GM23338 (cell line): ENCODE results near the gene TEKT4. TPM values are rescaled to one million over a fixed set of nuclear protein-coding genes. Genes with fewer than 3 reads are reported as not detected.

Experiments
- ATAC-seq: fragments of 200-7000 bp; cut with Tn5 transposase; 3 replicates; pipeline ENCODE4 v1.9.1; 2020
- DNase-seq: peaks from one replicate; pipeline ENCODE4 v3.0.0-alpha.2; 2015; ENCODE audit warnings: low spot score
- H2AFZ ChIP-seq: fragments of 200-600 bp; sonication (generic); 2 replicates; pipeline ENCODE4 v1.8.0; 2016; ENCODE audit warnings: antibody characterized with exemption, mild to moderate bottlenecking, moderate library complexity
- H3F3A ChIP-seq: fragments of 200-600 bp; sonication (generic); replicated peaks from 2 replicates; pipeline ENCODE4 v1.8.0; 2017; ENCODE audit warnings: antibody characterized with exemption, mixed run types, low read depth
- H3K27ac ChIP-seq: fragments of 200-600 bp; sonication (generic); 2 replicates; pipeline ENCODE4 v1.6.1; 2016; ENCODE audit warnings: low read depth
- H3K27me3 ChIP-seq: fragments of 200-600 bp; sonication (generic); 2 replicates; pipeline ENCODE4 v1.8.0; 2016; ENCODE audit warnings: mild to moderate bottlenecking, mixed run types, moderate library complexity; ENCODE audit not compliant: insufficient read depth
- H3K36me3 ChIP-seq: fragments of 200-600 bp; sonication (generic); 2 replicates; pipeline ENCODE4 v1.8.0; 2016; ENCODE audit warnings: mild to moderate bottlenecking; ENCODE audit not compliant: insufficient read depth
- H3K4me1 ChIP-seq: fragments of 200-600 bp; sonication (generic); 2 replicates; pipeline ENCODE4 v1.8.0; 2016; ENCODE audit warnings: mild to moderate bottlenecking, moderate library complexity; ENCODE audit not compliant: insufficient read depth
- H3K4me2 ChIP-seq: fragments of 200-600 bp; sonication (generic); 2 replicates; pipeline ENCODE4 v1.7.1; 2017; ENCODE audit warnings: mixed run types
- H3K4me3 ChIP-seq: fragments of 200-600 bp; sonication (generic); 2 replicates; pipeline ENCODE4 v1.6.1; 2016; ENCODE audit warnings: mixed run types
- H3K79me2 ChIP-seq: fragments of 200-600 bp; sonication (generic); replicated peaks from 2 replicates; pipeline ENCODE4 v1.8.0; 2017; ENCODE audit warnings: mild to moderate bottlenecking; ENCODE audit not compliant: insufficient read depth
- H3K9me2 ChIP-seq: fragments of 200-600 bp; sonication (generic); 2 replicates; pipeline ENCODE4 v1.8.0; 2017; ENCODE audit not compliant: insufficient read depth
- H4K20me1 ChIP-seq: fragments of 200-600 bp; sonication (generic); replicated peaks from 2 replicates; pipeline ENCODE4 v1.8.0; 2017; ENCODE audit warnings: mild to moderate bottlenecking; ENCODE audit not compliant: insufficient read depth
- H3K27ac Mint-ChIP-seq: 2 replicates; pipeline ENCODE4 v1.8.0; 2020; ENCODE audit warnings: inconsistent platforms, mild to moderate bottlenecking, moderate library complexity, mixed read lengths
- H3K27me3 Mint-ChIP-seq: 3 replicates; pipeline ENCODE4 v1.8.0; 2022; ENCODE audit warnings: low read depth, mild to moderate bottlenecking, moderate library complexity, mixed read lengths, inconsistent platforms; ENCODE audit not compliant: insufficient read depth, poor library complexity
- H3K36me3 Mint-ChIP-seq: 3 replicates; pipeline ENCODE4 v1.8.0; 2021; ENCODE audit warnings: low read depth, mild to moderate bottlenecking, inconsistent platforms, moderate library complexity, mixed read lengths
- H3K4me1 Mint-ChIP-seq: 3 replicates; pipeline ENCODE4 v1.8.0; 2020; ENCODE audit warnings: mild to moderate bottlenecking, inconsistent platforms, mixed read lengths
- H3K4me3 Mint-ChIP-seq: 3 replicates; pipeline ENCODE4 v1.8.0; 2021; ENCODE audit warnings: moderate library complexity, mild to moderate bottlenecking, inconsistent platforms, mixed read lengths
- H3K9me3 Mint-ChIP-seq: 3 replicates; pipeline ENCODE4 v1.8.0; 2020; ENCODE audit warnings: moderate library complexity, mild to moderate bottlenecking, inconsistent platforms, mixed read lengths
- CREB1 ChIP-seq: fragments of 250-450 bp; sonication (Bioruptor Pico); IDR thresholded peaks from 2 replicates; pipeline ENCODE4 v1.5.0; 2020; ENCODE audit warnings: low read depth, mild to moderate bottlenecking, moderate library complexity
- CTCF ChIP-seq, 2 experiments: fragments of 200-600 bp in 1 of 2; sonication (generic) in 1 of 2; conservative IDR thresholded peaks; 2 replicates each; pipeline versions ENCODE4 v1.5.1 to v1.6.1; 2016 to 2017; ENCODE audit warnings: antibody characterized with exemption in 2 of 2, low read depth in 2 of 2, mild to moderate bottlenecking in 2 of 2, moderate library complexity in 1 of 2
- EZH2phosphoT487 ChIP-seq: fragments of 200-600 bp; sonication (generic); IDR thresholded peaks from one replicate; pipeline ENCODE4 v1.8.1; 2018; ENCODE audit warnings: antibody characterized with exemption; ENCODE audit not compliant: unreplicated experiment
- JUNB ChIP-seq: IDR thresholded peaks from one replicate; pipeline ENCODE4 v1.6.1; 2016; ENCODE audit warnings: antibody characterized with exemption; ENCODE audit not compliant: unreplicated experiment
- NANOG ChIP-seq: IDR thresholded peaks from 2 replicates; pipeline ENCODE4 v1.6.1; 2016; ENCODE audit warnings: antibody characterized with exemption, borderline replicate concordance
- REST ChIP-seq: IDR thresholded peaks from one replicate; pipeline ENCODE4 v1.6.1; 2018; ENCODE audit warnings: antibody characterized with exemption; ENCODE audit not compliant: unreplicated experiment
- STAT1 ChIP-seq: IDR thresholded peaks from one replicate; pipeline ENCODE4 v1.6.1; 2016; ENCODE audit warnings: antibody characterized with exemption; ENCODE audit not compliant: unreplicated experiment
- ZNF114 ChIP-seq: fragments of 250-450 bp; sonication (Bioruptor Pico); IDR thresholded peaks from 2 replicates; pipeline ENCODE4 v1.5.0; 2020; ENCODE audit warnings: mild to moderate bottlenecking, moderate library complexity
- ZNF331 ChIP-seq: fragments of 250-450 bp; sonication (Bioruptor Pico); IDR thresholded peaks from 2 replicates; pipeline ENCODE4 v1.5.0; 2020; ENCODE audit warnings: low read depth, mild to moderate bottlenecking, moderate library complexity
- ZNF462 ChIP-seq: fragments of 250-450 bp; sonication (Bioruptor Pico); IDR thresholded peaks from 2 replicates; pipeline ENCODE4 v1.5.0; 2020; ENCODE audit warnings: mild to moderate bottlenecking, moderate library complexity
- polyA plus RNA-seq: library from polyadenylated mRNA; unstranded; fragments of >200 nt; fragmentation: Nextera tagmentation; extraction: Ambion mirVana; gene quantifications from 2 replicates; pipeline ENCODE4 v1.2.1, GENCODE V29; 2016
- total RNA-seq: library from RNA; depleted of rRNA; stranded (reverse); fragments of >200 nt; shearing (Covaris generic); gene quantifications from 2 replicates; pipeline ENCODE4 v1.2.3, GENCODE V29; 2014

TEKT4 gene
- total and polyA plus RNA-seq, 2 experiments from 2014 or later, result not detected

- H3K79me2 ChIP-seq, result no peaks in the 10 kb centered on the region
- no peaks in the 10 kb centered on the region for H3K9me2 ChIP-seq
- ATAC-seq (no peak), DNase-seq (no peak)
- H2AFZ ChIP-seq, result no peak overlapping the region
- Mint-ChIP-seq H3K4me3 (no peak overlapping the region), H3K4me1 (no peaks in the 10 kb centered on the region; the same call in 1 of the 3 replicates), H3K36me3 (no peaks in the 10 kb centered on the region), H3K9me3 (peaks cover 2% of the 10 kb centered on the region; the same call in 1 of the 3 replicates), H3K27me3 (peaks cover 29% of the 10 kb centered on the region), H3K27ac (no peak overlapping the region)
- H3K4me3 ChIP-seq, result no peak overlapping the region
- no peaks in the 10 kb centered on the region for H3F3A ChIP-seq
- no peak overlapping the region for H3K27ac ChIP-seq
- no peaks in the 10 kb centered on the region for H3K4me1 ChIP-seq
- no peaks in the 10 kb centered on the region for H3K36me3 ChIP-seq
- TF ChIP-seq STAT1, result no peak
- no peak for TF ChIP-seq CREB1 (CRISPR knock-in tag)
- no peak for TF ChIP-seq JUNB
- peaks cover 33% of the 10 kb centered on the region for H3K27me3 ChIP-seq
- no peaks in the 10 kb centered on the region for H4K20me1 ChIP-seq
- no peak overlapping the region for H3K4me2 ChIP-seq
These were observed 5.3 kb downstream of the TEKT4 start for GRCh38 chr2:94876523-94876863.

- no peak overlapping the region for H3K27ac Mint-ChIP-seq
- H3K36me3 Mint-ChIP-seq, result no peaks in the 10 kb centered on the region
- Histone ChIP-seq H3K36me3 (no peaks in the 10 kb centered on the region), H2AFZ (no peak overlapping the region), H3K27me3 (peaks cover 27% of the 10 kb centered on the region), H3K9me2 (no peaks in the 10 kb centered on the region), H4K20me1 (no peaks in the 10 kb centered on the region), H3F3A (no peaks in the 10 kb centered on the region), H3K4me2 (no peak overlapping the region), H3K4me1 (no peaks in the 10 kb centered on the region), H3K4me3 (no peak overlapping the region), H3K27ac (no peak overlapping the region), H3K79me2 (no peaks in the 10 kb centered on the region)
- TF ChIP-seq ZNF331 (CRISPR knock-in tag) (no peak), CTCF (conservative IDR thresholded peaks at IDR 0.05; ENCODE audit: low read depth in 2 of 2) (no peak), EZH2phosphoT487 (no peak), ZNF462 (CRISPR knock-in tag) (no peak), NANOG (no peak), REST (no peak), ZNF114 (CRISPR knock-in tag) (no peak), JUNB (no peak)
- no peak for ATAC-seq
- peaks cover 2% of the 10 kb centered on the region; the same call in 1 of the 3 replicates for H3K9me3 Mint-ChIP-seq
- H3K4me3 Mint-ChIP-seq, result no peak overlapping the region
- DNase-seq, result no peak
- peaks cover 23% of the 10 kb centered on the region for H3K27me3 Mint-ChIP-seq
- no peaks in the 10 kb centered on the region; the same call in 1 of the 3 replicates for H3K4me1 Mint-ChIP-seq
These were observed 5.9 kb downstream of the TEKT4 start for GRCh38 chr2:94877129-94877528.
